ENCODE data around the gene IRF7. TPM values are rescaled to one million over a fixed set of nuclear protein-coding genes. Genes with fewer than 3 reads are reported as not detected.
"Not testable (repeated sequence)": the region's sequence is repeated elsewhere in the genome, so short reads cannot be mapped to it uniquely, and the experiment has no call there.

Gene IRF7
- total and polyA plus RNA-seq, 9 of the 15 experiments (the other 6 are each of a cell fraction or from before 2014, with no cell fraction given), result 0.27 to 7.6 (median 1.8) TPM

GRCh38 chr11:653837-654236 is 38.1 kb upstream of the IRF7 start:
- FAIRE-seq (no peak), ATAC-seq (no peak), DNase-seq (ENCODE audit: extremely low read depth in 1 of 4, low spot score in 3 of 4) (no peak)
- H3K27ac ChIP-seq (ENCODE audit: extremely low read depth, low read depth, low read length), result no peak overlapping the region
- ChIA-PET POLR2A (interaction anchor here (1.1 to 1.3 kb wide), 2 partner anchors 11 to 12 kb away, joined by 3 to 4 read pairs; no protein-coding TSS in a partner anchor), CTCF (ENCODE audit: low intra/inter-chr PET ratio) (no interaction called here)
- peaks cover 0 to 12% of the 10 kb centered on the region in 2 experiments; a peak in 1 of 5 replicates for H3K4me1 ChIP-seq (replicated peaks in 1 of 2; ENCODE audit: control insufficient read depth in 2 of 2, insufficient read depth in 2 of 2, low read length in 2 of 2)
- no peaks in the 10 kb centered on the region for H3K9me1 ChIP-seq (ENCODE audit: control insufficient read depth, insufficient read depth, low read length)
- H3K4me2 ChIP-seq (ENCODE audit: insufficient read depth, low read length), result no peak overlapping the region
- no peak overlapping the region for H3K4me3 ChIP-seq
- peaks cover 77% of the 10 kb centered on the region; the same call in 2 of the 3 replicates for H3K36me3 ChIP-seq (ENCODE audit: control insufficient read depth, insufficient read depth, low read length)
- no peaks in the 10 kb centered on the region for H3K27me3 ChIP-seq (ENCODE audit: control insufficient read depth in 2 of 2, insufficient read depth in 2 of 2, low read length in 2 of 2)
- BruUV-seq (replicated peaks), result no TSS peak
- H2AFZ ChIP-seq (ENCODE audit: low read depth, low read length), result no peak overlapping the region
- H3K79me2 ChIP-seq (ENCODE audit: control insufficient read depth, insufficient read depth, low read length), result no peaks in the 10 kb centered on the region; the same call in 2 of the 3 replicates
- WGBS (ENCODE audit: insufficient coverage, low coverage, missing lambda C conversion rate), result 79% methylated on average over 6 of the region's 15 CpGs
- no peaks in the 10 kb centered on the region for H3K9me3 ChIP-seq (replicated peaks; ENCODE audit: control insufficient read depth, insufficient read depth, low read depth, low read length)
- intact Hi-C loops (cut with micrococcal nuclease) (no loop called here), in situ Hi-C loops (cut with MboI) (no loop called here)
- H4K20me1 ChIP-seq (replicated peaks; ENCODE audit: control insufficient read depth, insufficient read depth, low read length), result no peaks in the 10 kb centered on the region
- peak; percentile 43 for TF ChIP-seq POLR2G (IDR thresholded peaks at IDR 0.05; ENCODE audit: low read depth, low read length)
- no peak for TF ChIP-seq ZBTB8A (IDR thresholded peaks at IDR 0.05; ENCODE audit: partially characterized antibody)
- H3K9ac ChIP-seq (ENCODE audit: insufficient read depth in 1 of 2, low read depth in 2 of 2, low read length in 2 of 2), result no peak overlapping the region

GRCh38 chr11:653136-653535 is 37.4 kb upstream of the IRF7 start:
- H3K27me3 ChIP-seq (ENCODE audit: control insufficient read depth in 2 of 2, insufficient read depth in 2 of 2, low read length in 2 of 2); in situ Hi-C loops (cut with MboI); BruUV-seq (replicated peaks); H3K4me2 ChIP-seq (ENCODE audit: insufficient read depth, low read length); H3K9ac ChIP-seq (ENCODE audit: insufficient read depth in 1 of 2, low read depth in 2 of 2, low read length in 2 of 2); H3K4me3 ChIP-seq; H3K9me1 ChIP-seq (ENCODE audit: control insufficient read depth, insufficient read depth, low read length); ATAC-seq; H4K20me1 ChIP-seq (replicated peaks; ENCODE audit: control insufficient read depth, insufficient read depth, low read length); H2AFZ ChIP-seq (ENCODE audit: low read depth, low read length); H3K4me1 ChIP-seq (replicated peaks in 1 of 2; ENCODE audit: control insufficient read depth in 2 of 2, insufficient read depth in 2 of 2, low read length in 2 of 2); DNase-seq (ENCODE audit: extremely low read depth in 1 of 4, low spot score in 3 of 4); FAIRE-seq; intact Hi-C loops (cut with micrococcal nuclease); H3K9me3 ChIP-seq (replicated peaks; ENCODE audit: control insufficient read depth, insufficient read depth, low read depth, low read length); CTCF ChIA-PET (ENCODE audit: low intra/inter-chr PET ratio); H3K27ac ChIP-seq (ENCODE audit: extremely low read depth, low read depth, low read length); H3K79me2 ChIP-seq (ENCODE audit: control insufficient read depth, insufficient read depth, low read length): not testable (repeated sequence)
- H3K36me3 ChIP-seq (ENCODE audit: control insufficient read depth, insufficient read depth, low read length), result peaks cover 77% of the 10 kb centered on the region; the same call in 2 of the 3 replicates
- POLR2A ChIA-PET, result interaction anchor here (0.6 kb wide), 1 partner anchor 10 kb away, joined by 3 read pairs; no protein-coding TSS in a partner anchor
- 89% methylated on average over 14 of the region's 14 CpGs for WGBS (ENCODE audit: insufficient coverage, low coverage, missing lambda C conversion rate)
